ENCODE measurements around the gene FHOD3.

- TF ChIP-seq CTCF (conservative IDR thresholded peaks at IDR 0.05 in 1 of 2, IDR thresholded peaks at IDR 0.05 in 1 of 2; ENCODE audit: extremely low read depth in 1 of 2, insufficient read depth in 1 of 2, low read depth in 1 of 2, low read length in 2 of 2) (no peak), EZH2 (IDR thresholded peaks at IDR 0.05; ENCODE audit: borderline replicate concordance, low read length) (no peak)
Measured at GRCh38 chr18:36516726-36517125, 219.2 kb downstream of the FHOD3 start.

All from mammary epithelial cell (primary cell).